NCI-H2107 (cell line): Measurements from ENCODE around the gene VWA3B.

Source experiments
- DNase-seq: peaks from one replicate; lab custom pipeline; 2025; lab: John Stamatoyannopoulos, UW

The VWA3B gene

GRCh38 chr2:98172951-98173350 lies 86.0 kb downstream of the VWA3B start:
- DNase-seq = no peak

GRCh38 chr2:98175811-98176210 lies 88.8 kb downstream of the VWA3B start:
- no peak for DNase-seq

GRCh38 chr2:98177286-98177685 lies 90.3 kb downstream of the VWA3B start:
- no peak for DNase-seq

GRCh38 chr2:98177986-98178385 lies 91.0 kb downstream of the VWA3B start:
- no peak for DNase-seq

GRCh38 chr2:98180456-98180855 lies 93.5 kb downstream of the VWA3B start:
- no peak for DNase-seq

- no peak for DNase-seq
Observed at GRCh38 chr2:98181346-98181745, 94.4 kb downstream of the VWA3B start.

GRCh38 chr2:98185801-98186200 lies 98.8 kb downstream of the VWA3B start:
- DNase-seq = no peak

GRCh38 chr2:98187194-98187593 lies 100.2 kb downstream of the VWA3B start:
- no peak for DNase-seq

GRCh38 chr2:98188351-98189046 lies 101.5 kb downstream of the VWA3B start:
- no peak for DNase-seq

GRCh38 chr2:98191883-98192282 lies 104.9 kb downstream of the VWA3B start:
- DNase-seq = no peak

- DNase-seq = no peak
Observed at GRCh38 chr2:98201576-98201975, 114.6 kb downstream of the VWA3B start.

GRCh38 chr2:98205889-98206288 lies 118.9 kb downstream of the VWA3B start:
- DNase-seq = no peak

GRCh38 chr2:98212092-98213000 lies 125.4 kb downstream of the VWA3B start:
- no peak for DNase-seq

GRCh38 chr2:98216616-98217015 lies 129.6 kb downstream of the VWA3B start:
- DNase-seq = no peak

- no peak for DNase-seq
Observed at GRCh38 chr2:98219152-98219551, 132.2 kb downstream of the VWA3B start.

GRCh38 chr2:98233941-98234340 lies 147.0 kb downstream of the VWA3B start:
- no peak for DNase-seq

GRCh38 chr2:98234776-98235175 lies 147.8 kb downstream of the VWA3B start:
- no peak for DNase-seq

GRCh38 chr2:98236935-98237334 lies 150.0 kb downstream of the VWA3B start:
- DNase-seq = no peak

GRCh38 chr2:98240786-98241398 lies 153.9 kb downstream of the VWA3B start:
- DNase-seq = no peak

- DNase-seq = no peak
Observed at GRCh38 chr2:98241592-98241991, 154.6 kb downstream of the VWA3B start.

- no peak for DNase-seq
Observed at GRCh38 chr2:98242003-98242402, 155.0 kb downstream of the VWA3B start.

GRCh38 chr2:98245491-98245890 lies 158.5 kb downstream of the VWA3B start:
- no peak for DNase-seq

GRCh38 chr2:98247383-98247782 lies 160.4 kb downstream of the VWA3B start:
- DNase-seq = no peak
